GM21723 (cell line): ENCODE measurements around the gene SERPINA9.
"Not testable (repeated sequence)": the region's sequence is repeated elsewhere in the genome, so short reads cannot be mapped to it uniquely, and the experiment has no call there.

Experiments
- ATAC-seq: cut with Tn5 transposase; IDR thresholded peaks from one replicate; pipeline ENCODE4 v1.9.1; 2021; ENCODE audit warnings: mild to moderate bottlenecking, moderate library complexity; ENCODE audit not compliant: unreplicated experiment

The SERPINA9 gene

DNA sequence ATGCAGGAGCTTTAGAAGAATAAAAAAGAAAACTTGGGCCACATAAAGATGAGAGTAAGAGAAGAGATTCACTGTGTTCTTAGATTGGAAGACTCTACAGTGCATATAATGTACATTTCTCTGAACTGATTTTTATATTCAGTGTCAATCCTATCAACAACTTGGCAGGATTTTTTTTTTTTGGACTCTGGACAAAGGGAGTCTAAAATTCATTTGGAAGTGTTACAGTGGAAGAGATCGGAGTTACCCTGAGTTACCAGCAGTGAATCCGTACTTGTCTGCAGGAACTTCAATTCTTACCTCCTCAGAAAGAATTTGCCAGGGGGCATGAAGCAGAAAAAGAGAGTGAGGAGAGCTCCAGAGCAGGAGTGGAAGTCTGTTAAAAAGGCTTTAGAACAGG, 47.4 kb downstream of the SERPINA9 start:
- no peak for ATAC-seq

DNA sequence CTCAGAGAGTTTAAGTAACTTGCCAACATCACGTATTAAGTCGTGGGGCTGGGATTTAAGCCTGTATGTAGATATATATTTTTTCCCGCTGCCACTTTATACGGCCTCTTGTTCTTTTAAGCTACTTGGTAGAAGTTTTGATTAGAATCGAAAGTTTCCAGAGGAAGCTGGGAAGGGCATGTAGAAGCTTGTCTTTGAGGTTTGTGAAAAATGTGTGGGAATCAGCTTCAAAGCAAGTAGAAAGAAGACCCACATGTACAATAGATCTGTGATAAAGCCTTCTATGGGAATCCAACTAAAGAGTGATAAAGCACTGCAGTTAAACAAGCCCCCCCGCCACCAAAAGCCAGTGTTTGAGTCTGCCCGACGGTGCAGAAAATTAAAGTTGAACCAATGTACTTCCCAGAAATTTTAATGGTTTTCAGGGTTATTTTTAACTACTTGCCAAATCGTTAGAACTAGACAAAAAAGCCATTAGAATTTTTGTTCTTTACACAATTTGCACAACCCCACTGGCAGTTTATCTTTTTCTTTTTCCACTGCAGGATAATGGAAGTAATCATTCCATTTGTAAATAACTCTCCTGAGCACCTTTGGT, 48.9 kb downstream of the SERPINA9 start:
- no peak for ATAC-seq

DNA sequence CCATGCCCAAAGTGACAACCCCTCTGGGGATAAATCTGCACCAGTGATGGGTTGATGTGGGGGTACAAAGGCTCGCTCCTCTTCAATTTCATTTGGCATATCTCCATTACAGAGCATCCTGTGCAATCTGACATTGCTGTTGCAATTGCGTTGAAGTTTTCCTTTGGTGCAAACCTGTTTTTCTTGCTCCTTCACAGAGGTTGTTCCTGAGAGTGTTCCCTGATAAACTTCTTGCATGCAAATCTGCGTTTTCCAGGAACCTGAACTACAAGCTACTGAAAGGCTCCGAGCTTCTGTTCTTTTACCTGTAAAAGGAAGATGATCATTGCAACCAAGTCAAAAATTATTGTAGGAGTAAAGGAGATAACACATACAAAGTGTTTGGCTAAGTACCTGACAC, 49.5 kb downstream of the SERPINA9 start:
- ATAC-seq: no peak

DNA sequence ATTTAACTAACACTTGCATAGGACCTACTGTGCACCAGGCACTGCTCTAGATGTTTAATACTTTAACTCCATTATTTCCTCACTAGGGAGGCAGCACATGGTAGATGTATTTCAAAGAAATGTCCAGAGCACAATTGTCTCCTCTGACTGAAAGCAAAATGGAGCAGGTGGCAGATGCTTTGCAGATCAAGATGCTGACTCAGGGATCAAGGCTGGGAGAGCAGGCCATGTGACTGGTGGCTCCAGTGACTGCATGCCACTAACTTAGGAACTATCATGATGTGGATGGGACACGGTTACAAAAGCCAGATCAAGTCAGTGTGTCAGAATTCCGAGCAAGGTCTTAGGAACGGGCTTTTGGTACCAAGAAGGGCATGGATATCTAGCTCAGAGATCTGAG, 51.6 kb downstream of the SERPINA9 start:
- no peak for ATAC-seq

DNA sequence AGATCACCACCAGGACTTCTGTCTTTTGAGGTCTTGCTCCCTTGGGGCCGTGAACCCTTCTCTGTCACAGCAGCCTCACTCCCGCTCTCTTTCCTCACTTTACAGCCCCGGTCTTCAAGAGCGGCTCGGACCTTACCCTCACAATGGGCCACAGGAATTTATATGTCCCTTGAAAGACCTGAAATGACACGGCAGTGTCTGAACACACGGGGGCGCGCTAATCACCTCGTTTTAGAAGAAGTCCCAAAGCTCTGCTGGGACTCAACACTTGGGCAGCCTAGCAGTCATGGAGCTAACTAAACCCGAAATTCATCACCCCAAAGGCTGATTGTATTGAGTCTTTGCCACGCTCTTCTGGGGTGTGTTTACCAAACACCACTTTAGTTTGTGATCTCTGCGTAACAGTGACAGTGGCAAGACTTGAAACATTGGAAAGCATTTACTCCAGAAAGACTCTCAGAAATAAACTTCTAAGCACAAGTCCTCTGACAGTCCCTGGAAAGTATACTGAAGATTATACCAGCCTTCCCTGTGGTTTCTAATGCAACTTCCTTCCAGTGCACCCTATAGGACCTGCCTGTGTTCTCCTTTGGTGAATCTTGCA, 52.4 kb downstream of the SERPINA9 start:
- ATAC-seq: peak; percentile 70

DNA sequence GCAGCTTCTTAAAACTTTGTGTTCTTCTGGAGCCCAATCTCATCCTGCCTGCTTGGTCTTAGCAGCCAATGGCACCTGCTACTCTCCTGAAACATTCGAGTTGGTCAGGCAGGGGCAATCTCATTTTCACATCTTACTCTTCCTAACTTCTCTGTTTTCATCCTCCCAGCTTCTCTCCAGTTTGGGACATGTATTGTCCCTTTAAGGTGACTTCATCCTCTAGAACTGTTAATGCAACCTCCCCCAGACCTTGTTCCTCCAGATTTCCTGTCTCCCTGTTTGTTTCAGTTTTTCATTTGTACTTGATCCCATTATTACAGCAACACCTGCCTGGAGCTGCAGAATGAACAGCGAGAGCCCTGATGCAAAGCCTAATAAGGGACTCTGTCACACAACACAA, 54.7 kb downstream of the SERPINA9 start:
- no peak for ATAC-seq

DNA sequence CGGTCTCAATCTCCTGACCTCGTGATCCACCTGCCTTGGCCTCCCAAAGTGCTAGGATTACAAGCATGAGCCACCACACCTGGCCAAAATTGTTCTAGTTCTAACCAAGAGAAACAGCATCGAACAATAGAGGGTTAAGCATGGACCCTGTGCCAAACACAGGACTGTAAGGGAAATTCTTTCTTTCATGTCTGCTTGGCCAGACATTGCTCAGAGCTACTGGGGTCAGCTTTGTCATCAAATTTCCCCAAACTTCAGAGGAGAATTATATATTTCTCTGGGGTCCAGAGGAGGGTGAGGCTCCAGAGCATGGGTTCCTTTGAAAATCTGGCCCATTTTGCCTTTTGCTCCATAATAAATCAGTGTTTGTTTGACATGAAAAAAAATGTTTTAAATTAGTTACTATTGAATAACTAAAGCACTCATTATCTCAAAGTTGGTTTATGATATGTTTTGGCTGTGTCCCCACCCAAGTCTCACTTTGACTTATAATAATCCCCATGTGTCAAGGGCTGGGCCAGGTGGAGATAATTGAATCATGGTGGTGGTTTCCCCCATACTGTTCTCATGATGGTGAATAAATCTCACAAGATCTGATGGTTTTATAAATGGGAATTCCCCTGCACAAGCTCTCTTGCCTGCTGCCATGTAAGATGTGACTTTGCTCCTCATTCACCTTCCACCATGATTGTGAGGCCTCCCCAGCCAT, 58.3 kb downstream of the SERPINA9 start:
- not testable (repeated sequence) for ATAC-seq
